KMS-11 (cell line): ENCODE measurements around the gene NPAS2.

Experiments
- H2AFZ ChIP-seq: fragments of 200-600 bp; sonication (generic); 2 replicates; pipeline ENCODE4 v1.6.1; 2016; ENCODE audit warnings: antibody characterized with exemption, mixed run types, low read depth
- H3K27ac ChIP-seq: fragments of 200-600 bp; sonication (generic); 2 replicates; pipeline ENCODE4 v1.6.1; 2016; ENCODE audit warnings: mild to moderate bottlenecking, mixed run types
- H3K27me3 ChIP-seq: fragments of 200-600 bp; sonication (generic); 2 replicates; pipeline ENCODE4 v1.6.1; 2017; ENCODE audit warnings: mild to moderate bottlenecking, low read depth, mixed run types, moderate library complexity; ENCODE audit not compliant: insufficient read depth
- H3K36me3 ChIP-seq: fragments of 200-600 bp; sonication (generic); 2 replicates; pipeline ENCODE4 v1.6.1; 2017; ENCODE audit warnings: mild to moderate bottlenecking, mixed run types; ENCODE audit not compliant: insufficient read depth
- H3K4me1 ChIP-seq: fragments of 200-600 bp; sonication (generic); 2 replicates; pipeline ENCODE4 v1.6.1; 2016; ENCODE audit warnings: mild to moderate bottlenecking, low read depth, mixed run types; ENCODE audit not compliant: poor library complexity, severe bottlenecking
- H3K4me2 ChIP-seq: fragments of 200-600 bp; sonication (generic); 2 replicates; pipeline ENCODE4 v1.7.0; 2016; ENCODE audit warnings: mild to moderate bottlenecking, mixed run types
- H3K4me3 ChIP-seq: fragments of 200-600 bp; sonication (generic); IDR thresholded peaks from 2 replicates; pipeline ENCODE4 v1.6.1; 2017; ENCODE audit warnings: low read depth, low read length, mixed read lengths; ENCODE audit not compliant: insufficient read depth
- H3K79me2 ChIP-seq: fragments of 200-600 bp; sonication (generic); 2 replicates; pipeline ENCODE4 v1.6.1; 2016; ENCODE audit warnings: low read depth, mixed run types; ENCODE audit not compliant: insufficient read depth
- H3K9ac ChIP-seq: fragments of 200-600 bp; sonication (generic); 2 replicates; pipeline ENCODE4 v1.6.1; 2016; ENCODE audit warnings: mild to moderate bottlenecking, mixed run types
- H4K20me1 ChIP-seq: fragments of 200-600 bp; sonication (generic); 2 replicates; pipeline ENCODE4 v1.6.1; 2016; ENCODE audit warnings: mild to moderate bottlenecking, mixed run types; ENCODE audit not compliant: insufficient read depth
- CTCF ChIP-seq: fragments of 200-600 bp; sonication (generic); conservative IDR thresholded peaks from 2 replicates; pipeline ENCODE4 v1.6.1; 2017; ENCODE audit warnings: low read depth, mild to moderate bottlenecking, antibody characterized with exemption, low read length, moderate library complexity, mixed read lengths

Gene NPAS2

DNA sequence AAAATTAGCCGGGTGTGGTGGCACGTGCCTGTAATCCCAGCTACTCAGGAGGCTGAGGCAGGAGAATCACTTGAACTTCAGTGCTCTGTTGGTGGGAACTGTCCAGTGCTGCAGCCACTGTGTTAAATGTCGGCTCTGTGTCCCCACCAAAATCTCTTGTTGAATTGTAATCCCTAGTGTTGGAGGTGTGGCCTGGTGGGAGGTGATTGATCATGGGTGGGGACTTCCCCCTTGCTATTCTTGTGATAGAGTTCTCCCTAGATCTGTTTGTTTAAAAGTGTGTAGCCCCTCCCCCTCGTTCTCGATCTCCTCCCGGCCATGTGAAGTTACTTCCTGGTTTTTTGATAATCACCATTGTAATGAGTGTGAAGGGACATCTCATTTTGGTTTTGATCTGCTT lies 172.3 kb downstream of the NPAS2 start:
- Histone ChIP-seq H3K4me2 (no peak overlapping the region), H3K4me3 (no peak overlapping the region), H3K4me1 (no peaks in the 10 kb centered on the region), H3K36me3 (no peaks in the 10 kb centered on the region), H3K79me2 (no peaks in the 10 kb centered on the region), H4K20me1 (no peaks in the 10 kb centered on the region), H3K9ac (no peak overlapping the region), H3K27ac (no peak overlapping the region), H3K27me3 (no peaks in the 10 kb centered on the region), H2AFZ (no peak overlapping the region)
- no peak for TF ChIP-seq CTCF

- Histone ChIP-seq H3K9ac (no peak overlapping the region), H3K27ac (no peak overlapping the region), H3K4me3 (no peak overlapping the region), H3K27me3 (no peaks in the 10 kb centered on the region), H2AFZ (no peak overlapping the region), H3K36me3 (no peaks in the 10 kb centered on the region), H3K4me1 (no peaks in the 10 kb centered on the region), H3K4me2 (no peak overlapping the region), H3K79me2 (no peaks in the 10 kb centered on the region), H4K20me1 (no peaks in the 10 kb centered on the region)
- TF ChIP-seq CTCF, result no peak
These were observed 173.4 kb downstream of the NPAS2 start for GRCh38 chr2:100993294-100993693.

- no peaks in the 10 kb centered on the region for H3K36me3 ChIP-seq
- no peaks in the 10 kb centered on the region for H3K79me2 ChIP-seq
- TF ChIP-seq CTCF, result no peak
- H3K9ac ChIP-seq, result no peak overlapping the region
- no peak overlapping the region for H3K4me2 ChIP-seq
- no peaks in the 10 kb centered on the region for H3K4me1 ChIP-seq
- H3K4me3 ChIP-seq, result no peak overlapping the region
- no peak overlapping the region for H3K27ac ChIP-seq
- H4K20me1 ChIP-seq, result no peaks in the 10 kb centered on the region
- H2AFZ ChIP-seq, result no peak overlapping the region
- no peaks in the 10 kb centered on the region for H3K27me3 ChIP-seq
These were observed 175.6 kb downstream of the NPAS2 start for GRCh38 chr2:100995309-100996075.

- no peaks in the 10 kb centered on the region for H3K4me1 ChIP-seq
- no peak overlapping the region for H3K4me3 ChIP-seq
- H2AFZ ChIP-seq, result no peak overlapping the region
- no peaks in the 10 kb centered on the region for H3K36me3 ChIP-seq
- no peaks in the 10 kb centered on the region for H3K27me3 ChIP-seq
- TF ChIP-seq CTCF, result no peak
- H3K79me2 ChIP-seq, result peaks cover 6% of the 10 kb centered on the region
- H3K9ac ChIP-seq, result no peak overlapping the region
- H4K20me1 ChIP-seq, result no peaks in the 10 kb centered on the region
- H3K27ac ChIP-seq, result no peak overlapping the region
- no peak overlapping the region for H3K4me2 ChIP-seq
These were observed 177.7 kb downstream of the NPAS2 start for GRCh38 chr2:100997509-100998234.
